Tibial nerve (tissue), 4 donors: ENCODE results near the gene FBLN2. TPM values are rescaled to one million over a fixed set of nuclear protein-coding genes. Genes with fewer than 3 reads are reported as not detected.

Experiments
- DNase-seq, 2 donors: peaks; one replicate each; pipeline ENCODE4 v3.0.0-alpha.2; 2019; ENCODE audit warnings: low spot score in 2 of 2
- H3K27ac ChIP-seq, 4 donors: fragments of 200-600 bp; sonication (generic) in 3 of 4; one replicate each; pipeline ENCODE4 v1.5.1; 2017 to 2019; ENCODE audit warnings: mild to moderate bottlenecking in 1 of 4
- H3K27me3 ChIP-seq, 2 donors: fragments of 200-600 bp; sonication (generic) in 1 of 2; one replicate each; pipeline versions ENCODE4 v1.5.1 to v1.6.0; 2017 to 2019
- H3K36me3 ChIP-seq, 3 donors: fragments of 200-600 bp; sonication (generic); one replicate each; pipeline ENCODE4 v1.5.1; 2018 to 2019
- H3K4me1 ChIP-seq, 4 donors: fragments of 200-600 bp; sonication (generic) in 3 of 4; one replicate each; pipeline ENCODE4 v1.5.1; 2017 to 2019
- H3K4me3 ChIP-seq, 4 donors: fragments of 200-600 bp; sonication (generic) in 3 of 4; one replicate each; pipeline ENCODE4 v1.5.1; 2017 to 2019; ENCODE audit warnings: mild to moderate bottlenecking in 1 of 4, moderate library complexity in 1 of 4
- H3K9me3 ChIP-seq, 4 donors: fragments of 200-600 bp; sonication (generic) in 3 of 4; one replicate each; pipeline ENCODE4 v1.5.1; 2017 to 2019
- CTCF ChIP-seq, 5 experiments: fragments of 200-600 bp in 3 of 5; fragments of 450-650 bp in 2 of 5; sonication (generic) in 3 of 5; IDR thresholded peaks; one replicate each; pipeline ENCODE4 v1.5.1; 2016 to 2019; ENCODE audit warnings: antibody characterized with exemption in 5 of 5, mild to moderate bottlenecking in 3 of 5, moderate library complexity in 2 of 5
- EP300 ChIP-seq, 2 donors: sonication (generic); formaldehyde crosslinking; IDR thresholded peaks; one replicate each; pipeline ENCODE4 v1.6.1; 2017; ENCODE audit warnings: antibody characterized with exemption in 2 of 2, mild to moderate bottlenecking in 1 of 2
- POLR2A ChIP-seq, 2 donors: fragments of 450-650 bp; IDR thresholded peaks; one replicate each; pipeline ENCODE4 v1.6.1; 2017; ENCODE audit warnings: antibody characterized with exemption in 2 of 2, mild to moderate bottlenecking in 2 of 2, moderate library complexity in 2 of 2
- WGBS, 2 donors: methylation state at CpG; one replicate each; pipeline ENCODE4 v1.1.5; 2018; 5-methylcytosine and 5-hydroxymethylcytosine counted together
- total RNA-seq, 4 donors: library from RNA; depleted of rRNA; stranded (reverse); fragments of >200 nt; gene quantifications; one replicate each; pipeline ENCODE4 v1.1.0, GENCODE V29; 2016

The FBLN2 gene
- total RNA-seq, 4 donors from 2014 or later: 185 to 445 (median 240) TPM

- Histone ChIP-seq H3K4me1 (peaks cover 0 to 30% (median 0%) of the 10 kb centered on the region in 4 donors), H3K27ac (no peak overlapping the region), H3K27me3 (no peaks in the 10 kb centered on the region), H3K4me3 (no peak overlapping the region), H3K36me3 (no peaks in the 10 kb centered on the region), H3K9me3 (no peaks in the 10 kb centered on the region)
- 73 to 76% methylated on average over 11 of the region's 11 CpGs for WGBS, 2 donors
- DNase-seq: no peak
- TF ChIP-seq EP300 (IDR thresholded peaks at IDR 0.05) (no peak), POLR2A (IDR thresholded peaks at IDR 0.05) (no peak)
Observed at GRCh38 chr3:13599887-13600450, 51.0 kb downstream of the FBLN2 start.

GRCh38 chr3:13600950-13601691 lies 52.2 kb downstream of the FBLN2 start:
- Histone ChIP-seq H3K9me3 (no peaks in the 10 kb centered on the region), H3K4me3 (no peak overlapping the region), H3K4me1 (peaks cover 0 to 23% (median 0%) of the 10 kb centered on the region in 4 donors), H3K27ac (no peak overlapping the region), H3K36me3 (no peaks in the 10 kb centered on the region), H3K27me3 (no peaks in the 10 kb centered on the region)
- TF ChIP-seq EP300 (IDR thresholded peaks at IDR 0.05) (no peak), CTCF (IDR thresholded peaks at IDR 0.05) (no peak), POLR2A (IDR thresholded peaks at IDR 0.05) (no peak)
- WGBS, 2 donors: 71 to 85% methylated on average over 9 of the region's 9 CpGs
- no peak for DNase-seq

- no peak for DNase-seq
- no peaks in the 10 kb centered on the region for H3K27me3 ChIP-seq
Observed at GRCh38 chr3:13601692-13602080, 52.8 kb downstream of the FBLN2 start.

GRCh38 chr3:13605555-13605954 lies 56.6 kb downstream of the FBLN2 start:
- H3K27ac ChIP-seq: no peak overlapping the region
- TF ChIP-seq EP300 (IDR thresholded peaks at IDR 0.05): no peak
- TF ChIP-seq CTCF (IDR thresholded peaks at IDR 0.05): no peak
- TF ChIP-seq POLR2A (IDR thresholded peaks at IDR 0.05): no peak
- WGBS, 2 donors: 93 to 95% methylated on average over 6 of the region's 6 CpGs
- no peaks in the 10 kb centered on the region for H3K9me3 ChIP-seq
- H3K4me3 ChIP-seq: no peak overlapping the region
- peaks cover 0 to 24% (median 0%) of the 10 kb centered on the region in 3 donors for H3K36me3 ChIP-seq
- no peaks in the 10 kb centered on the region for H3K27me3 ChIP-seq
- no peak for DNase-seq
- H3K4me1 ChIP-seq: no peaks in the 10 kb centered on the region

More at GRCh38 chr3:13601692-13602080, 52.8 kb downstream of the FBLN2 start:
- Histone ChIP-seq H3K36me3 (no peaks in the 10 kb centered on the region), H3K27ac (no peak overlapping the region), H3K4me3 (no peak overlapping the region), H3K9me3 (no peaks in the 10 kb centered on the region), H3K4me1 (peaks cover 0 to 23% (median 0%) of the 10 kb centered on the region in 4 donors)
- TF ChIP-seq EP300 (IDR thresholded peaks at IDR 0.05) (no peak), POLR2A (IDR thresholded peaks at IDR 0.05) (no peak), CTCF (IDR thresholded peaks at IDR 0.05) (no peak)

- Histone ChIP-seq H3K4me3 (no peak overlapping the region), H3K27ac (no peak overlapping the region), H3K9me3 (no peaks in the 10 kb centered on the region), H3K36me3 (peaks cover 0 to 30% (median 0%) of the 10 kb centered on the region in 3 donors), H3K27me3 (no peaks in the 10 kb centered on the region), H3K4me1 (no peaks in the 10 kb centered on the region)
- DNase-seq: no peak
- WGBS, 2 donors: 75 to 77% methylated on average over 11 to 12 of the region's 14 CpGs
- TF ChIP-seq POLR2A (IDR thresholded peaks at IDR 0.05) (no peak), EP300 (IDR thresholded peaks at IDR 0.05) (no peak), CTCF (IDR thresholded peaks at IDR 0.05) (no peak)
Observed at GRCh38 chr3:13607821-13608597, 59.1 kb downstream of the FBLN2 start.
